ENCODE data around the gene NEUROG2.

NEUROG2 gene

DNA sequence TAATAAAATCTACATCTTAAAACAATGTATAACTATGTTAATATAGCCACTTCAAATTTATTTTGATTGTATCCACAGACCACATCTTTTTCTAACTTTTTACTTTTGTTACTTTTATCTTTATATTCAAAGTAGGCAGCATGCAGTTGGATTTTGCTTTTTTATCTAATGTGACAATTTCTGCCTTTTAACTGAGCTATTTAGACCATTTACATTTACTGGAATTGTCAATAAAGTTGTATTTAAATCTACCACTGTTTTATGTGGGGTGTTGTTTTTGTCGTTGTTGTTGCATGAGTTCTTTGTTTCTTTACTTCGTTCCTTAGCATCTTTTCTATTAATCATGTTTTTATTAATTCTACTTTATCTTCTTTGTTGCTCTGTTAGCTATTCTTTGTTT lies 42.0 kb downstream of the NEUROG2 start:
- no peak for DNase-seq

GRCh38 chr4:112472318-112472717 lies 43.7 kb downstream of the NEUROG2 start:
- DNase-seq = no peak

All from activated CD8-positive, alpha-beta memory T cell treated with anti-CD3 and anti-CD28 coated beads, Interleukin-2, amount 50 U/mL, for 48 hours (primary cell).